GM19023 (cell line): ENCODE data around the gene TMOD1.
"Not testable (repeated sequence)": the region's sequence is repeated elsewhere in the genome, so short reads cannot be mapped to it uniquely, and the experiment has no call there.

ENCODE experiments used
- ATAC-seq: cut with Tn5 transposase; IDR thresholded peaks from one replicate; pipeline ENCODE4 v1.9.1; 2021; ENCODE audit warnings: mild to moderate bottlenecking, moderate library complexity; ENCODE audit not compliant: unreplicated experiment

Gene TMOD1

DNA sequence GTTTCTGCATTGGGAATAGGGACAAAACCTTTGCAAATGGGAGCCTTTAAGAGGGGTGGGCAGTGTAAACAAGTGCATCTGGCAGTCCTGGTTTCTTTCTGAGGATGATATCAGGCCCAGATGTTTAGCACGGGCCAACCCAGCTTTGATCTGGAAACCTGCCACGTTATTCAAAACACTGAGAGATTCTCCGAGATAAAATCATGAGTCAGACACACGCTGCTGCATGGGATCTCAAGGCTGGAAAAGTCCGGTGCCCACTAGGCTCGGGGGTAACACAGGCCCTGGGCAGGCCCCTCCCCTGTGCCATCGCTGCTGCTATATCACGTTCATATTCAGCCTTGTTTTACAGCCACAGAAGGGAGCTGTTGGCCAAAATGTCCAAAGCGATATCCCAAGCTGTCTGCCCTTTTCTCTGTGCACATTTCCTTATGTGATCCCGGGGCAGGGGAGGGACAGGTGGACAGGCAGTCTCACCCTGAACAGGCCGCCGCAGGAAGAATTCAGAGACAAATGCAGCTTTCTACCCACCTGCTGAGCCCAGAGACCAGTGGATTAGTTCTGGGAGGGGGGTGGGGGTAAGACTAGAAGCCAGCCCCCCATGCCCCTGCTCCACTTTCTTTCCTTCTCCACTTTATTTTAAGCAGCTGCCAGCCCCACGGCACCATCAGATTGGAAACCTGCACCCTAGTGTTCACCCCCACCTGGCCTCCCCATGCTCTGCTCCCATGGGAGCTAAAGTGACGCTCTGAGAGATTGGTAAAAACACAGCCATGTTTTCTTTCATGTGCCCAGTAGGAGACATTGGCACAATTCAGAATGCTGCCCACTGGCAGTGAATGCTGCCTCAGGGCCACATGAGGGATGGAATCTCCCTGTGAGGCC is 63.1 kb downstream of the TMOD1 start:
- no peak for ATAC-seq

DNA sequence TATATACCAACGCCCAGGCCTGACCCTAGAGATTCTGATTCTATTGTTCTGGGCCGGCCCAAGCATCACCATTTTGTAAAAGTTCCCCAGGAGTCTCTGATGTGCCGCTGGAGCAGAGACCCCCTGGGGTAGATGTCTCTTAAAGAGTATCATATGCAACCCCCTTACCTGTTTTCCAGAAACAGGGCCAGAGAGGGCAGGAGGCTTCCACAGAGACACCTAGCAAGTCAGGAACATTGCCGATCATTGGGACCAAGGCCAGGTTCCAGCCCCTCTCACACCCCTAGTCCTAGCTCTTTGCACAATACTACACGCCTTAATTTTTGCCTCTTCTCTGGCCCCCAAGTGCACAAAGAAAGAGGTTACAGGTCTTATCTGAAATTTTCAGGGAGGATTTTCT is 63.8 kb downstream of the TMOD1 start:
- no peak for ATAC-seq

DNA sequence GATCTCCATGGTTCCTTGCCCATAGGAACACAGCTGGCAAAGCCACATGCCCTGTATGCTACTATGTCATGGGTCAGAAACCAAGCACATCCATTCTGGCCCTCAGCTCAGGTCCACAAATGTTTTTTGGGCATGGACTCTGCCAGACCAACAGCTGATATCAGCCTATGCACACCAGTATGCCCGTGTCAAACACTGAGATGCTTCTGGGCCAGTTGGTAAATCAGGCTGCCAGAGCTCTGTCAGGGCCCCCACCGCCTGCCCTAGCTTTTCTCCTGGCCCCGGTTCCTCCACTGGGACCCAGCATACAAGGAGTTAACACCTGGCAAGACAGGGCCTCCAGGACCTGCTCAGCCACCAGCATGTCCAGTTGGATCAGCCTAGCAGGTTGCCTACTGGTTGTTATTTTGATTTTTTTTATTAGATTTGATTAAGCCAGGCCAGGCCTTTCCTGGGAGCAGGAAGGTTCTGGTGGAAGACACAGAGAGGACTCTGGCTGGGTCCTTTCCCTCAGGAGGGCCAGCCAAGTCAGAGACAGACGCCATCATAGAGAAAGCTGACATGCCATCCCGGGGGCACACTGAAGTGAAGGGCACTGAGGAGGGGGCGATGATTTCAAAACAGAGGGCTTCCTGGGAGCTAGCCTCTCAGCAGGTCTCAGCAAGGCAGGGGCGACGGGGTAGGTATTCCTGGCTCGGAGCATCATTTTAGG is 65.9 kb downstream of the TMOD1 start:
- no peak for ATAC-seq

GRCh38 chr9:97567894-97568202 is 66.4 kb downstream of the TMOD1 start:
- no peak for ATAC-seq

GRCh38 chr9:97568461-97569275 is 67.2 kb downstream of the TMOD1 start:
- no peak for ATAC-seq

- ATAC-seq = no peak
Measured at GRCh38 chr9:97570899-97571298, 69.4 kb downstream of the TMOD1 start.

- ATAC-seq = no peak
Measured at GRCh38 chr9:97571664-97572063, 70.2 kb downstream of the TMOD1 start.

GRCh38 chr9:97572196-97572891 is 70.9 kb downstream of the TMOD1 start:
- no peak for ATAC-seq

GRCh38 chr9:97572892-97573365 is 71.5 kb downstream of the TMOD1 start:
- ATAC-seq = no peak

GRCh38 chr9:97573482-97574073 is 72.1 kb downstream of the TMOD1 start:
- no peak for ATAC-seq

GRCh38 chr9:97574101-97574571 is 72.7 kb downstream of the TMOD1 start:
- ATAC-seq = not testable (repeated sequence)

- ATAC-seq = not testable (repeated sequence)
Measured at GRCh38 chr9:97574921-97575672, 73.6 kb downstream of the TMOD1 start.

GRCh38 chr9:97575673-97576200 is 74.3 kb downstream of the TMOD1 start:
- ATAC-seq = no peak

DNA sequence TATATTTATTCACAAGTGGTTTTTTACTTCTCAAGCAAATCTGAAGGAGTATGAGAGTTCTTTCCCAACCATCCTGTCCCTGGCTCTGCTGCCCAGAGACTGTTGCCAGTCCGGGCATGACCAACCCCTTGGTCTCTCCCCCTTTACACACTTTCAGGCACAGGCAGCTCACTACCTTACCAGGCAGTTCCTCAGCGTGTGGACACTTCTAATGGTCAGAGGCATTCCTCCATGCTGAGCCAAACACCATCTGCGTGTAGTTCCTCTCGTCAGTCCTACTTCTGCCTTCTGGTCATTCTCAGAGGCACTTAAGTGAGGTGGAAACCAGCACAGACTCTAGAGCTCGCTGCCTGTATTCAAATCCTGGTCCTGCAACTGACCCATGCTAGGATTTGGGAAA is 75.6 kb downstream of the TMOD1 start:
- ATAC-seq = no peak

DNA sequence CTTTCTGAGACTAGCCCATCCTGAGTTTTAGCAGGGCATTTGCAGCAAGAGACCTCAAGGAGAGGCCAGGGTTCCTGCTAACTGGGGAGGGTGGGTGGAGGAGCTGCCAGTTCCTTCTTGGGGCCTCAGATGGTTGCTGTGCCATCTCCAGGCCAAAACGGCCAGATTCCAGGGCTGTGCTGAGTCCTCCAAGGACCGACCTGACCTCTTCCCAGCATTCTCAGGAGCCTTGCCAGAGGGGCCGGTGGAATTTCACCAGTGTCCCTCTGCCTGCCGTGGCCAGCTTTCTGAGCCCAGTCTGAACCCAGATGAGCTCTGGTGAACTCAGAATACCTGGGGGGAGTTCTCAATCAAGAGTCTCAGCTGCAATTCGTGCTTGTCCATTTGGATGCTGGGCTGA is 77.4 kb downstream of the TMOD1 start:
- no peak for ATAC-seq

DNA sequence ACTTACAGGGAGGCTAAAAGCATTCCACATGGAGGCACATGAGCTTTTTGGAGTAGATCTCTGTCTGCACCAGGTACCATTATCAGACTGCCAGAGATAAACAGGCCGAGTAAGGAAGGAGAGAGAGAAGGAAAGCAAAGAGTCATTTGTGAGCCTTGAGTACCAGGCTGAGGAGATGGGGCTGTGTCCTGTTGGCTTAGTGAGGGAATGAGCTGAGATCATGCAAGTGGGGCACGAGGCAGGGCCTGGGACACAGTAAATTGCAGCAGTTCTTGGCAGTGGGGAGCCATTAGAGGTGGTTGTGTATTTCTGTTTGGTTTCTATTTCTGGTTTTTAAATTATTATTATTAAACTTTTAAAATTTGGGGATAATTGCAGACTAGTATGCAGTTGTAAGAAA is 78.4 kb downstream of the TMOD1 start:
- no peak for ATAC-seq

GRCh38 chr9:97581590-97581989 is 80.1 kb downstream of the TMOD1 start:
- not testable (repeated sequence) for ATAC-seq

DNA sequence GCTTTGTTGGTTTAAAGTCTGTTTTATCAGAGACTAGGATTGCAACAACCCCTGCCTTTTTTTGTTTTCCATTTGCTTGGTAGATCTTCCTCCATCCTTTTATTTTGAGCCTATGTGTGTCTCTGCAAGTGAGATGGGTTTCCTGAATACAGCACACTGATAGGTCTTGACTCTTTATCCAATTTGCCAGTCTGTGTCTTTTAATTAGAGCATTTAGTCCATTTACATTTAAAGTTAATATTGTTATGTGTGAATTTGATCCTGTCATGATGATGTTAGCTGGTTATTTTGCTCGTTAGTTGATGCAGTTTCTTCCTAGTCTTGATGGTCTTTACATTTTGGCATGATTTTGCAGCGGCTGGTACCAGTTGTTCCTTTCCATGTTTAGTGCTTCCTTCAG is 83.3 kb downstream of the TMOD1 start:
- ATAC-seq = not testable (repeated sequence)

DNA sequence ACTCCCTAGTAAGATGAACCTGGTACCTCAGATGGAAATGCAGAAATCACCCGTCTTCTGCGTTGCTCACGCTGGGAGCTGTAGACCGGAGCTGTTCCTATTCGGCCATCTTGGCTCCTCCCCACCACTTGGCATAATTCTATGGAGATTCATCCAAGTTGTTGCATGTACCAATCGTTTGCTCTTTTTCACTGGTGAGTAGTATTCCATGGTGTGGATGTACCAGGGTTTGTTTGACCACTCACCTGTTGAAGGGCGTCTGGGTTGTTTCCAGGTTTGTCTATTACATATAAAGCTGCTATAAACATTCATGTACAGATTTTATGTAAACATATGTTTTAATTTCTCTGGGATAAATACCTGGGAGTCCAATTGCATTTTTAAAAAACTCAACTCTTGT is 85.4 kb downstream of the TMOD1 start:
- ATAC-seq = not testable (repeated sequence)
